GM19239 (cell line): Measurements from ENCODE around the gene MEIOSIN.
"Not testable (repeated sequence)": the region's sequence is repeated elsewhere in the genome, so short reads cannot be mapped to it uniquely, and the experiment has no call there.

Source experiments
- DNase-seq: peaks from one replicate; pipeline ENCODE4 v3.0.0; 2011; ENCODE audit warnings: low spot score; ENCODE audit not compliant: insufficient read length
- FAIRE-seq: peaks from 2 replicates; lab custom pipeline; 2011; peaks lifted over from hg19 to GRCh38; lab: Jason Lieb, UNC

Gene MEIOSIN

DNA sequence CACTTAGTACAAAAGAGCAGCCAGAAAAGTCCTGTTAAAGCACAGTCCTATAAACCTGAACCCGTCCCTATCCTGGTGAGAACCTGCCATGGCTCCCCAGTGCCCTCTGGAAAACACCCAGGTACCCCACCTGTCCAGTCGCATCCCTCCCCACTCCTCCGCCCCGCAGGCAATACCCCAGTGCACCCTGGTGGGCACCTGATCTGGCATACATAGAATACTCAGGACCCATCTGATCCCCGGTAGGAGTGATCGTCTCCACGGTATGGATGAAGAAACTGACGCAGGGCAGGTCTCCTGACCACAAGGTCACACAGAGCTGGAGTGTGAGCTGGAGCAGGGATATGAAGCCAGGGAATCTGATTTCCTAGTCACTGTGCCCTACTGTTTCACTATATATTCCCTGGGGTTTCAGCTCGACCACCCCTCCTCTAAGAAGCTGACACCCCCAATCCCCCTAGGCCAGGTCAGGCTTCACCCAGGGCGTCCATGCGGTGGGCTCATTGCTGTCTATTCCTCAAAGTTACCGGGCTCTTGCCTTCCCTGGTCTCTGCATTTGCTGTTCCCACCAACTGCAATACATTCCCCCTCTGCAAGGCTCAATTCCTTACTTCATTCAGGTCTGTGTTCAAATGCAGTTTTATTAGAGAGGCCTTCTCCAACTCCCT, 15.1 kb upstream of the MEIOSIN start:
- DNase-seq (no peak), FAIRE-seq (no peak)

DNA sequence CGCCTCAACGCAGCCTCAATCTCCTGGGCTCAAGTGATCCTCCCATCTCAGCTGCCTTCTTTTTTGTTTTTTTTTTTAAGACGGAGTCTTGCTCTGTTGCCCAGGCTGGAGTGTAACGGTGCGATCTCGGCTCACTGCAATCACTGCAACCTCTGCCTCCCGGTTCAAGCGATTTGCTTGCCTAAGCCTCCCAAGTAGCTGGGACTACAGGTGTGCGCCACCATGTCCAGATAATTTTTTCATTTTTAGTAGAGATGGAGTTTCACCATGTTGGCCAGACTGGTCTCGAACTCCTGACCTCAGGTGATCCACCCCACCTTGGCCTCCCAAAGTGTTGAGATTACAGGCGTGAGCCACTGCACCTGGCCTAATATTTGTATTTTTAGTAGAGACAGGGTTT, 13.2 kb upstream of the MEIOSIN start:
- not testable (repeated sequence) for DNase-seq, FAIRE-seq

DNA sequence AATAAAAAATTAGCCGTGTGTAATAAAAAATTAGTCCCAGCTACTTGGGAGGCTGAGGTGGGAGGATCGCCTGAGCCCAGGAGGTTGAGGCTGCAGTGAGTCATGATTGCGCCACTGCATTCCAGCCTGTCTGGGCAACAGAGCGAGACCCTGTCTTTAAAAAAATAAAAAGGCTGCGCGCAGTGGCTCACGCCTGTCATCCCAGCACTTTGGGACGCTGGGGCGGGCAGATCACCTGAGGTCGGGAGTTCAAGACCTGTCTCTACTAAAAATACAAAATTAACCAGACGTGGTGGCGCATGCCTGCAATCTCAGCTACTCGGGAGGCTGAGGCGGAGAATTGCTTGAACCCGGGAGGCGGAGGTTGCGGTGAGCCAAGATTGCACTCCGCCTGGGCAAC, 4.6 kb upstream of the MEIOSIN start:
- not testable (repeated sequence) for DNase-seq, FAIRE-seq

DNA sequence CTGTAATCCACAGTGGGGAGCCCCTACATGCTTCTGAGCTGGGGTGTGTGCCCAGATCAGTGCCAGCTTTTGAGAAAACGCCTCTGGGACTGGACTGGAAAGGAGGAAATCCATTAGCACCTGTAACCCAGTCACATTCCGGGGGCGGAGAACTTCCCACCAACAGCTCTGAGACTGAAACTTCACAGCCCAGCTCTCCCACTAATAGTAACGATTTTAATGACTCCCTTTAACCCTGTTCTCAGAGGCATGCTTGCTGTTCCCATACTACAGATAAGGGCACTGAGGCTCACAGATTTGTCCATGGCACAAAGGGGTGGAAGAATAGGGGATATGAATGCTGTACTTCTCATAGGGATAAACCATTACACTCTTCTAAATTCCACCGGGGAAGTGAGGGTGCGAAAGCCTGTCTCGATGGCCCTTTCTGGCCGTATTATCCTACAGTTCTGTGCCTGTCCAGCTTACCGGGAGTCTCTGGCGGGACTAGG, 3.4 kb upstream of the MEIOSIN start:
- DNase-seq, result no peak
- peak; percentile 61 for FAIRE-seq

DNA sequence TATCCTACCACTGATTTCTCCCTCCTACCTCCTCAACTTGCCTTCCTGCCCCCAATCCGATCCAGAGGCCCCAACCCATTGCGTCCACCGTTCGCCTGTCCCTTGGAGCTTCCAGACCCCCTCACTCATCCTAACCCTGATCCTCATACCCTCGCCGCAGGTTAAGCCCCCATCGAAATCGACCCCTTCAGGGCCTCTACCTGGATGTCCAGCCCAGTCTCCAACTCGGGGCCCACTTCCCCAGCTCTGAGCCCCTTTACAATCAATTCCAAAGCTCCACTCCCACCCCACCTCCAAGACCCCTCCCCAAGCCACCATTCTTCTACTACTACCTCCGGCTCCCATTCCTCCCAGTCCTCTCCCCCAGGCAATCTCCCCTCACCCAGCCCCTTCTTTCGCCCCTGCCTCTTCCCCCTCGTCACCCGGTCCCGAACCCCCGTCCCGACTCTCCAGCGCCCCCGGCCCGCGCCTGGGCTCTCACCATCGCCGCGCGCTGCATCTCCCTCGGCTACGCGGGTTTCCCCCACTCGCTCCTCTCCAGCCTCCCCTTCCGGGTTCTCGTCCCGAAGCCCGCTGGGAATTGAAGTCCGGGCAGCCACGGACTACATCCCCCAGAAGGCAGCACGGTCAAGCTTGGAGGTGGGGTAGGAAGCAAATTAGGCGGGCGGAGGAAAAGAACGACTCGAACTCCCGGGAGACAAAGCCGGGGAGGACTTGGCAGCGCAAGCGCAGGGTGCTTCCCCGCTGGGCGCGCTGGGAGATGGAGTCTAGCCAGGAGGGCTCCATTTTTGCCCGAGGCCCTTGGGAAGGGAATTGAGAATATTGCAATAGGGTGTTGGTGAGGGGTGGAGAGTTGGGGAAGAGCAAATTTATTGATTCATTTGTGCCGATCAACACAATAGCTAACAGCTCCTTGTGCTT, 2.6 kb upstream of the MEIOSIN start, which contains the start of gene FBXO46:
Gene FBXO46, minus strand, starts transcription at position 529 of the 921 bp plus-strand sequence. CDS start 17,401 bp downstream, outside the sequence.
- peak; percentile 100 for FAIRE-seq
- peak; percentile 96 for DNase-seq

DNA sequence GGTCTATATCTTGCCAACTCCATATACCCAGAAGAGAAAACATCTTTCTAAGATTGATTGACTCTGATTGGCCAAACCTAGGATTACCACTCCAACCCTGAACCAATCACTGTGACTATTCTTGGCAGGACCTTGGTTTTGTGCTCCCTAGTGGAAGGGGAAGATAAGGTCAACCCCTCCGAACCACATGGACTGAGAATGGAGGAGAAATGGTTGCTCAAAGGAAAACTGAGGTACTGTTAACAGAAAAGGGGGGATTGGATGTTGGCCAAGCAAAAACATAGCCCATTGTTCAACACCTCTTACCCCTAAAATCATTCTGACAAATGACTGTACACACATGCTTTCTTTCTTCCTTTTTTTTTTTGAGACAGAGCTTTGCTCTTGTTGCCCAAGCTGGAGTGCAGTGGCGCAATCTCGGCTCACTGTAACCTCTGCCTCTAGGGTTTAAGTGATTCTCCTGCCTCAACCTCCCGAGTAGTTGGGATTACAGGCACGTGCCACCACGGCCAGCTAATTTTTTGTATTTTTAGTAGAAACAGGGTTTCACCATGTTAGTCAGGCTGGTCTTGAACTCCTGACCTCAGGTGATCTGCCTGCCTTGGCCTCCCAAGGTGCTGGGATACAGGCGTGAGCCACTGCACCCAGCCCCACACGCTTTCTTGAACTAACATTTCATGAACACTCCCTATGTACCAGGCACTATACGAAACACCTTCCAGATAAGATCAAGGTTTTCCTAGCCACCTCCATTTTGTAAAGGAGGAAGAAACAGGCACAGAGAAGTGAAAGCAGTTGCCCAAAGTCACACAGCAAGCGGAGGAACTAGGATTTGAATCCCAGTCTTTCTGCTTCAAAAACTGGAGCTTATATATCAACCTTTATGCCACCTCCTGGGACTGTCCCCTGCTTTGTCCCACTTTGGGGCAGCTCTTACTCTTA, 6.5 kb downstream of the MEIOSIN start:
- FAIRE-seq (no peak), DNase-seq (no peak)

DNA sequence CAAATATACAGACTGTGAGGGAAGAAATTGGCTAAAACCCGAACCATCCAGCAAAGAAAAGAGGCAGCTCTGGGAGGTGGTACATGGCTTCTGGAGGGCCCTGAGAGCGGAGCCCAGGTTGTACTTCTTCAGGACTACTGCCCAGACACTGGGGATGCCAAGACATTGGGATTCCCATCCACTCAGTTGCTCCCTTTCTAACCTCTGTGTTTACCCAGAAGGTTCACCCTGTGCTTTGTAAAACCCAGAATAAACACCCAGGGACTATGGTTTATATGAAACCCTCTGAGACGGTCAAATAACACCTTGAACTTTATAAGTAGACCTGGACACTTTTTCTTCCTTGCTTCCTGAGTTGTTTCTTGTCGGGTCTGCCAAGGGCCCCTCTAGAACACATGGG, 9.7 kb downstream of the MEIOSIN start:
- no peak for DNase-seq

DNA sequence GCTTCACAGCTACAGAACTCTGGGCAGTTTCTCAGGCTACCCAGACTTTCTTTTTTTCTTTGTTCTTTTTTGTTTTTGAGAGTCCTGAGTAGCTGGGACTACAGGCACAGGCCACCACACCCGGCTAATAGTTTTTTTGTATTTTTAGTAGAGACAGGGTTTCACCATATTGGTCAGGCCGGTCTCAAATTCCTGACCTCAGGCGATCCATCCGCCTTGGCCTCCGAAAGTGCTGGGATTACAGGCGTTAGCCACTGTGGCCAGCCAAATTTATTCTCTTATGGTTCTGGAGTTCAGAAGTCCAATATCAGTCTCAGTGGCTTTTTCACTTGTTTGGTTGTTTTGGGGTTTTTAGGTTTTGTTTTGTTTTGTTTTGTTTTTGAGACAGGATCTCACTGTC, 12.4 kb downstream of the MEIOSIN start:
- no peak for FAIRE-seq
- no peak for DNase-seq

More for the DNA sequence above, 9.7 kb downstream of the MEIOSIN start:
- no peak for FAIRE-seq

DNA sequence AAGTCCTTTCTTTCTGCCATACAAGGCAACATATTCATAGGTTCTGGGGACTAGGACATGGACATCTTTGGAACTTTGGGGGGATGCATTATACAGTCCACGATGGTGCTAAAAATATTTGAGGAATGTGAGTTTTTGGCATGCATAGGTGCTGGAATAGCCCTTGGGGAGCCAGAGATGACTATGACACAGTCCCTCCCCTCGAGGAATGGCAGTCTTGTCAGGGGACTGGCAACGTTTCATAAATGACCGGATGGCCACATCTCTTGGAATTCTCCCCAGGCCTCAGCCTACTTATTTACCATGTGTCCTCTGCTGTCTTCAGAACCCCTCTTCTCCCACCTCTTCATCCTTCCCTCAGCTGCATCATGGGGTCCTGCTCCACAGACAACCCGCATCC, 13.6 kb downstream of the MEIOSIN start:
- DNase-seq, result no peak

DNA sequence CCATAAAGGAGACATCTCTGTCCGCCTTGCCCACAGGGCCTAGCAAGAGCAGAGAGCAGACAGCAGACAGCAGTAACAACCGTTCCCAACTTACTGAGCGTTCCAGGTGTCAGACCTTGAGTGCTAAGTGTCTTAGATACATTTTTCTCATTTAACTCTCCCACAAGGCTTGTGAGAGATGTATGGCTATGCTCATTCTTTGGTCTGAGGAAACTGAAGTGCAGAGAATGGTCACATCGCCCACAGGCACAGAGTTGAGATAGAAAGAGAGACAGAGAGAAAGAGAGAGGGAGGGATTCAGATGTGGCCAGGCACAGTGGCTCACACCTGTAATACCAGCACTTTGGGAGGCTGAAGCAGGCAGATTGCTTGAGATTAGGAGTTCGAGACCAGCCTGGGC, 14.3 kb downstream of the MEIOSIN start:
- FAIRE-seq, result no peak

More for the DNA sequence above, 13.6 kb downstream of the MEIOSIN start:
- no peak for FAIRE-seq

DNA sequence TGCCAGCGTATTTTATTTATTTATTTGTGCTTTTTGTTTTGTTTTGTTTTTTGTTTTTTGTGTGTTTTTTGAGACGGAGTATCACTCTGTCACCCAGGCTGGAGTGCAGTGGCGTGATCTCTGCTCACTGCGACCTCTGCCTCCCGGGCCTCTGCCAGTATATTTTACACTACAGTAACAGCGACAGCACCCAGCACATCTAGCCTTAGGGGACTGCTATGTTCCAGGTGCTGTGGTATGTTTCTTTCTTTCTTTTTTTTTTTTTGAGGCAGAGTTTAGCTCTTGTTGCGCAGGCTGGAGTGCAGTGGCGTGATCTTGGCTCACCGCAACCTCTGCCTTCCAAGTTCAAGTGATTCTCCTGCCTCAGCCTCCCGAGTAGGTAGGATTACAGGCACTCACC, 18.2 kb downstream of the MEIOSIN start:
- not testable (repeated sequence) for DNase-seq, FAIRE-seq

More for the DNA sequence above, 14.3 kb downstream of the MEIOSIN start:
- DNase-seq, result no peak

DNA sequence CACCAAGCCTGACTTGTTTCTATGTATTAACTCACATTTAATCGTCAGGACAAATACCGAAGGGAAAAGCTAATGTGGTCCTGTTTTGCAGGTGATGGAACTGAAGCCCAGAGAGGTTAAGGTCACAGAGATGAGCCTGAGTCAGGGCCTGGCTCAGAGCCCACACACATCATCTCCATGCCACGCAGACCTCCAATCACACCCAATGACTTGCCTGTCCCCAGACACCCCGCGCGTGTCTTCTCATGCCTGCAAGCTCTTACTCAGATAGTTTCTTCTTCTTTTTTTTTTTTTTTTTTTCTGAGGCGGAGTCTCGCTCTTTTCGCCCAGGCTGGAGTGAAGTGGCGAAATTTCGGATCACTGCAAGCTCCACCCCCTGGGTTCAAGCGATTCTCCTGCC, 19.4 kb downstream of the MEIOSIN start:
- FAIRE-seq, result no peak
- no peak for DNase-seq

DNA sequence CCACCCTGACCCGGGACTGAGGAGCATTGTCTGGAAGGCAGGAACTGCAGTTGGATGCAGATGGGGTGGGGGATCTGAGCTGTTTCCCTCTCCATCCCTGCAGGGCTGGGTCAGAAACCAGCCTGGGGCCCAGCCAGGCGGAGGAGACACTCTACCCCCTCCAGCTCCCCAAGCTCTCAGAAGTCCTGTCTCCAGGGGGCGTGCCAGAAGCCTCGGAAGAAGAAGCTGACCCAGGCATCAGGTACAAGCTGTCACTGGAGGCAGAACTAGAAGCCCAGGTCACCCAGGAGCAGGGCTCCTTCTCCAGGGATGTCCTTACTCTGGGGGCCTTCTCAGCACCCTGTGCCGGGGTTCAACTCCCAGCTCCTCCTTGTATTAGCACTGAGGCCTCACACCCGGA, 20.3 kb downstream of the MEIOSIN start:
- no peak for DNase-seq
- no peak for FAIRE-seq

DNA sequence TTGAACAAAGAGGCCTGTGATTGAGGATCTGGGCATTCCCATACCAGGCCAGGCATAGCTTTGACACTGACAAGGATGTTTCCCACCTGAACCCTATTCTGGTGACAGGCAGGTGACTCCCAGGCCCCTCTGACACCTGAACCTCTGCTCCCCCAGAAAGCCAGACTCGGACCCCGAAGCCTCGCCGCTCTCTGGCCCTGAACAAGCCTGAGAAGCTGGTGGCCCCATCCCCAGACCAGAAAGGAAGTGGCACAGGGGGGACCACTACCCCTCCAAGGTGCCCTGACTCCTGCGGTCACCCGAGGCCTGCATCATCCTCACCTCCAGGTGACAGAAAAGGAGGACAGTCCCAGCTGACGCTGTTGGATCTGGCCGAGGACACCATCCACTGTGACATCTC, 21.1 kb downstream of the MEIOSIN start:
- DNase-seq (no peak), FAIRE-seq (no peak)

DNA sequence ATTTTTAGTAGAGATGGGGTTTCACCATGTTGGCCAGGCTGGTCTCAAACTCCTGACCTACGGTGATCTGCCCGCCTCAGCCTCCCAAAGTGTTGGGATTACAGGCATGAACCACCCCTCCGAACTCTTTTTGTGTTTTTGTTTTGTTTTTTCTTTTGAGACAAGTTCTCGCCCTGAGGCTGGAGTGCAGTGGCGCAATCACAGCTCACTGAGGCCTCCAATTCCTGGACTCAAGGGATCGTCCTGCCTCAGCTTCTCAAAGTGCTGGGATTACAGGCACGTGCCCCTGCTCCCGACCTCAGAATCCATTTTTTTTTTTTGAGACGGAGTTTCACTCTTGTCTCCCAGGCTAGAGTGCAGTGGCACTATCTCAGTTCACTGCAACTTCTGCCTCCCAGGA, 24.5 kb downstream of the MEIOSIN start:
- DNase-seq, result no peak
- no peak for FAIRE-seq

DNA sequence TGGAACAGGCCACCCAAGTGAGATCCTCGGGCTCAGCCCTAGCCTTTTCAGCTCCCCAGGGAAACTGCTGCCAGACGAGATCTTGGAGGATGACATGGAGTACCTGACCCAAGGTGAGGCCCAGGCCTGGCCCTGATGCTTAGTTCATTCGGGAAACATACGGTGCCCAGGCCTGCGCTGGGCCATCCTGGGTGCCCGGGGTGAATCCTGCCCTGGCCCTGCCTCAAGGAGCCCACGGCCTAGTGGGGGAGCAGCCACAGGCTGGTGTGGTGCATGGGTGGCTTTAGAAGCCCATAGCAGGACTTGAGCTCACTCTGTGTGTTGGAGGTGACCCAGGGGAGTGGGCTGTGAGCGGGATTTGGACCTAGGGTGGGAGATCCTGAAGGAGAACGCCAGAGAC, 25.7 kb downstream of the MEIOSIN start:
- FAIRE-seq, result no peak

DNA sequence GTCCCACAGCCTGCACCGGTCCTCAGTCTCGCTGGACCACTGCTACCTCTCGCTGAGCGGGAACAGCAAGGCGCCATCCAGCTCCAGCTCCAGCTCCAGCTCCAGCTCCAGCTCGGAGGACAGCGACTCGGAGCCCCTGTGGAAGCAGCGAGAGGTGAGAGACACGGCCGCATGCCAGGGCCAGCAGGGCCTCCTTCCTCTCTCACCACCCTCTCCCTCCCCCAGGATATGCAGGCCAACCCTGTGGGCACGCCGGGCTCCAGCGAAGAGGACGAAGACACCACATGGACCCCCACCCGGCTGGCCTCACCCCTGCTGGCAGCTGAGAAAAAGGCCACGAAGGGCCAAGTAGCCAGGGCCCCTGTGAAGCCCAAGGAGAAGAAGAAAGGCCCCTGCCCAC, 28.5 kb downstream of the MEIOSIN start:
- no peak for DNase-seq
- FAIRE-seq, result no peak

More for the DNA sequence above, 25.7 kb downstream of the MEIOSIN start:
- no peak for DNase-seq

DNA sequence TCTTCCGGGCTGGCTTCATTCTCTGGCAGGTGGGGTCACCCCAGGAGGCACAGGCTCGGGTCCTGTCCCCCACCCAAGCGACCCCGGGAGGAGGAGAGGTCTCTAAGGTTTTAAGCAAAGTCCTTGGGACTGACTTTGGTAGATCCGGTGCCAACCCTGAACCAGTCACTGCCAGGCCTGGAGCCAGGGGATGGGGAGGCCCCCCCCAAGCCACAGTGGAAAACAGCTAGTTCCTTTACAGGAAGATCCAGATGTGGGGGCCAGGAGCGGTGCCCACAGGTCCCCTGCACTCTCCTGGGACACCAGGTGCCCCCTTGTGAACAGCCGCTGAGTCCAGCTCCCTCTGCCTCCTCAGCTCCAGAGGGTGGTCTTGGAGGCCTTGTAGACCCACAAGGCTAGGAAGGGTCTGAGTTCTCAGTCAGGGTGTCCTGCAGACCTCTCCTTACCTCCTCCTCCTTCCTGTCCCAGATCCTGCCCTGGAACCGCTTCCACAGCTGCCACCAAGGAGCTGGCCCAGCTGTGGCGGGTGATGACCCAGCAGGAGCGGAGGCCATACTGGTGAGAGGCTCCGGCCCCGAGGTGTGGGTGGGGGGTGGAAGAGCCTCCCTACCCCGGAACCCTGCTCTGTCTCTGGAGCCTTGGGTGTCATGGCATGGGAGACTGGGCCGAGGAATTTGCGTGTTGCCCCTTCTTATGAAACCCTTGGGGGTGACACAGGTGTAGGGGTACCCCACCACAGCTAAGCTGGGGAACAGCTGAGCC, 29.8 kb downstream of the MEIOSIN start:
- FAIRE-seq, result no peak
- DNase-seq, result no peak

DNA sequence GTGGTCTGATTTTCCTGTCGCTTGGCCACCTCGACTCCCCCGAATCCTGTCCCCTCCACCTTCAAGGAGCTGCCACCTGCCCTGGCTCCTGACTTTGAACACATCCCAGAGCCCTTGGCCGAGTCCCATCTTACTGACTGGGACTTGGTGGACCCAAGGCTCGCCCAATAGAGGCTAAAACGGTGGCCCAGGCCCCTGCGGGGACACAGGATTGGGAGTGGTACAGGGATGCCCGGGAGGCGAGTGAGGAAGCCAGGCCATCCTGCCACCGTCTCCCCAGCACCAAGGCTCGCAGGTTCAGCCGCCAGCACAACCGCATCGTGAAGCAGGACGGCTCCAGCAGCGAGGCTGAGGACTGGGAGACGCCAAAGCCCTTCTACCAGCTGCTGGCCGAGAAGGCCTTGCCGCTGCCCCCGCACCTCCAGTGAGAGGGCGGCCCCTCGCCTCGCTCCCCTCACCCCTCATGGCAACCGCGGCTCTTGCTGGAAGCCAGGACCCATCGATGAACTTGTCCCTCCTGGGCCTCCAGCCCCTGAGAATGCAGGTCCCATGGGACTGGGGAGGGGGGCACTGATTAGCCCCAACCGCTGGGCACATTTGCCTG, 30.6 kb downstream of the MEIOSIN start:
- DNase-seq, result no peak
- no peak for FAIRE-seq
